Activated CD8-positive, alpha-beta memory T cell treated with anti-CD3 and anti-CD28 coated beads, Interleukin-2, amount 10 ng/mL, durations not matched to agents 7 days and 5 days (primary cell): ENCODE measurements around the gene GATAD1. TPM values are rescaled to one million over a fixed set of nuclear protein-coding genes. Genes with fewer than 3 reads are reported as not detected.
"Not testable (repeated sequence)": the region's sequence is repeated elsewhere in the genome, so short reads cannot be mapped to it uniquely, and the experiment has no call there.

ENCODE experiments used
- ATAC-seq: fragments of 150-1000 bp; cut with Tn5 transposase; one replicate; pipeline ENCODE4 v1.10.0; 2021; ENCODE audit warnings: moderate library complexity
- CTCF ChIA-PET: fragments of 350-600 bp; sonication (Branson Sonifier 250); formaldehyde crosslinking; loops from one replicate; lab custom pipeline; 2021; ENCODE audit warnings: antibody characterized with exemption; lab: Charles Lee
- DNase-seq: peaks from one replicate; pipeline ENCODE4 v3.0.0-alpha.2; 2020
- H3K27ac Mint-ChIP-seq: one replicate; pipeline ENCODE4 v1.8.0; 2021; ENCODE audit warnings: mild to moderate bottlenecking, mixed read lengths
- H3K27me3 Mint-ChIP-seq: one replicate; pipeline ENCODE4 v1.8.0; 2021; ENCODE audit warnings: mixed read lengths
- H3K36me3 Mint-ChIP-seq: one replicate; pipeline ENCODE4 v1.8.0; 2021; ENCODE audit warnings: mild to moderate bottlenecking, mixed read lengths
- H3K4me1 Mint-ChIP-seq: one replicate; pipeline ENCODE4 v1.8.0; 2021; ENCODE audit warnings: mixed read lengths
- H3K4me3 Mint-ChIP-seq: one replicate; pipeline ENCODE4 v1.8.0; 2021; ENCODE audit warnings: mild to moderate bottlenecking, moderate library complexity, mixed read lengths
- H3K9me3 Mint-ChIP-seq: one replicate; pipeline ENCODE4 v1.8.0; 2022; ENCODE audit warnings: low read depth, mixed read lengths
- total RNA-seq, 2 experiments: library from RNA; stranded (reverse); gene quantifications; one replicate each; pipeline ENCODE4 v1.2.3, GENCODE V29; 2021

Gene GATAD1, protein sequence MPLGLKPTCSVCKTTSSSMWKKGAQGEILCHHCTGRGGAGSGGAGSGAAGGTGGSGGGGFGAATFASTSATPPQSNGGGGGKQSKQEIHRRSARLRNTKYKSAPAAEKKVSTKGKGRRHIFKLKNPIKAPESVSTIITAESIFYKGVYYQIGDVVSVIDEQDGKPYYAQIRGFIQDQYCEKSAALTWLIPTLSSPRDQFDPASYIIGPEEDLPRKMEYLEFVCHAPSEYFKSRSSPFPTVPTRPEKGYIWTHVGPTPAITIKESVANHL
- total RNA-seq = 10 to 100 TPM; 18.3 to 21.0 TPM

DNA sequence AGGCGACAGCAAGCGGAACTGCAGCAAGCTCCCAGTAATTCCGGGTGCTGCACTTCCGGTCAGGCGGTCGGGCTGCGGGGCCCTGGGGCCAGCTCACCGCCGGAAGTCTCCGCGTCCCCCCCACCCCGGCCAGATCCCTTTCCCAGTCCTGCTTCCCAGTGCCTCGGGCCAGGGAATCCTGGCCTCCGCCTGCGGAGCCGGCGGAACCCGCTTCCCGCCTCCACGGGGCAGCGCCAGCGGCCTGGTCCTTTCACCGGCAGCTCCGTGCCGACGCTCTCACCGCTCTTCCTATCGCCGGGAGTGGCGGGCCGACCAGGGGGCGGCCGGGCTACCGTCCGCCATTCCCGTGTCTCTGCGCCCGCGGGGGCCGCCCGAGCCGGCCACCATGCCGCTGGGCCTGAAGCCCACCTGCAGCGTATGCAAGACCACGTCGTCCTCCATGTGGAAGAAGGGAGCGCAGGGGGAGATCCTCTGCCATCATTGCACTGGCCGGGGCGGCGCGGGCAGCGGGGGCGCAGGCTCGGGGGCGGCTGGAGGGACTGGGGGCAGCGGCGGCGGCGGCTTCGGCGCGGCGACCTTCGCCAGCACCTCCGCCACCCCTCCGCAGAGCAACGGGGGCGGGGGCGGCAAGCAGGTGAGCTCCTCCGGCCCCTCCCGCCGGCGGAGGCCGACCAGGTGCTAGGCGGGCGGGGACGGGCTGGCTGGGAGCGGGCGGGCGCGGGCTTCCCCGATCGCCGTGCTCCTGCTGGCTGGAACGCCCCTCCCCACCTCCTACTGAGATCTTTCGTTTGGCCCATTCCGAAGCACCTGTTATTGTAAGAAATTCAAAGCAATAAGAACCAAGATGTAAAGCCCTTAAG lies at the start of gene GATAD1:
TSS of gene GATAD1 (plus strand) at position 138 of the 860 bp plus-strand sequence. CDS start at position 386, 248 bp downstream.
- Mint-ChIP-seq H3K36me3 (peaks cover 19% of the 10 kb centered on the region), H3K27ac (peak within 1 kb of the TSS; percentile 88), H3K27me3 (no peaks in the 10 kb centered on the region), H3K4me1 (peaks cover 11% of the 10 kb centered on the region), H3K4me3 (peak within 1 kb of the TSS; percentile 80), H3K9me3 (no peaks in the 10 kb centered on the region)
- ATAC-seq (peak; percentile 85), DNase-seq (peak; percentile 89)
- CTCF ChIA-PET = interaction anchor here (0.8 to 4.8 kb wide), 41 partner anchors 8 to 784 kb away, joined by 3 to 109 read pairs (median 4); partner anchors contain the start of genes ANKIB1, CYP51A1, KRIT1 and LRRD1

DNA sequence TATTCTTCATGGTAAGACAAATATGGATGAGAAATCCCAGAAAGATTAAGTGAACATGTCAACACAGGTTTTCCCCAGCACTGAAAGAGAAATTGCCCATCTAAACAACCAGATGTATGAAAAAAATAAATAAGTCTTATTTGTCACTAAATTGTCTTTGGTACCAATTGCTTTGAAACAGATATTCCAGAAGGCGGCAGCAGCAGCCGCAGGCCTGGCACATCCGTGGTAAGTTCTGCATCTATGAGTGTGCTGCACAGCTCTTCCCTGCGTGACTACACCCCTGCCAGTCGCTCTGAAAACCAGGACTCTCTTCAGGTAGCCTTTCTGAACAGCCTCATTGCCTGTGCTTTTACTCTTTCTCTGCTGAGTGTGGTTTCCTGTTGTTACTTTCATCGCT lies 49.7 kb upstream of the GATAD1 start:
- Mint-ChIP-seq H3K27ac (no peak overlapping the region), H3K4me3 (no peak overlapping the region), H3K4me1 (no peaks in the 10 kb centered on the region), H3K27me3 (no peaks in the 10 kb centered on the region), H3K9me3 (no peaks in the 10 kb centered on the region), H3K36me3 (peaks cover 22% of the 10 kb centered on the region)
- CTCF ChIA-PET = no interaction called here
- DNase-seq = no peak
- ATAC-seq = no peak

DNA sequence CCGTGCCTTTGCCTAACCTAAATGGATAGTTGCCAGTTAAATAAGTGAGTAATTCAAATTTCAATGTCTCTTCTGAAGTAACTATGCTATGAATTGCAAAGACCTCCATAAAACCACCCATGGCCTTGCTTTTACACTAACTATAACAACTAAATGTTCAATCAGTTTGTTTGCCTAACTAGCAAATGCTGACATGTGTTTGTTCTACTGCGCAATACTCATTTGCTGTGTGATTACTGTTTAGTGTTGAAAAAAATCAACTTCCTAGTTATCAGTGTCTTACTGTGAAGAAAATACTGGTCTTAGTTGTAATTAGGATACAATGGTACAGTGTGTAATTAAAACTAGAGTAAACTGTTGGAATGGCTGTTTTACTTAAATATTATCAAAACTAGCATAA lies 47.3 kb upstream of the GATAD1 start:
- no peaks in the 10 kb centered on the region for H3K9me3 Mint-ChIP-seq
- ATAC-seq = no peak
- H3K27me3 Mint-ChIP-seq = no peaks in the 10 kb centered on the region
- no peak for DNase-seq
- H3K27ac Mint-ChIP-seq = no peak overlapping the region
- CTCF ChIA-PET = no interaction called here
- no peak overlapping the region for H3K4me3 Mint-ChIP-seq
- H3K4me1 Mint-ChIP-seq = peaks cover 19% of the 10 kb centered on the region
- H3K36me3 Mint-ChIP-seq = peaks cover 29% of the 10 kb centered on the region

DNA sequence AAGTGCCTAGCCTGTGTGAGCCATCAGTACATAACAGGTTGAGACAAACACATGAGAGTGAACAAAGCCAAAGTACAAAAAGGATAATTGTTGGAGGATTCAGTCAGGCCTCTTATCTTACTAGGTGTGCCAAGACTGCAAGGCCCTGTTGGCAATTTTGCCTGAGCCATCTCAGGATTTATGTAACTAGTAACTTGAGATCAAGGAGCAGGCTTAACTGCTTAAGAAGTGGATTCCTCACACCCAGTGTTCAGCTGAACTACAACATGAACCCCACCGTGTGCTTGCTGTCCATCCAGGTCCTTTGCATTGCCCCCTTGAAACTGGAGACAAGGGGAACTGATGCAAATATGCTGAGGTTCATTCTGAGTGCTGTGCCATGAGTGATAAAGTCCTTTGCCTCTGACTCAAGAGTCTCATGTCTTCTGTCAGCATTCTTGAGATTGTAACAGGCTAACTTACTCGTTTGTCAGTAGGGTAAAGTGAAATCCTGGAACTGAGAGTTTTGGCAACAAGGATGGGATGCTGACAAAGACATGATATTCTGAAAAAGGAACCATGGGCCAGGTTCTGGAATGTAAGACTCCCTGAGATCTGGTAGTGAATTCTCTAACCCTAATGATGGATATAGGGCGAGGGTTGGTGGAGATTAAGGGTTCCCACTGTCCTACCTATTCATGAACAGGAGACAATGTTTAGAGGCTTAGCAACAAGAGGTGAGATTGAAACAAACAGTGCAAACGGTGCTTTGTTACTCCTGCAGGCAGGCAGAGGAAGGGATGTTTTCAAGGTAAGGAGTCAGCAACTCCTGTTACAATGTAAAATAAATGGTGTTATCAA lies 44.1 kb upstream of the GATAD1 start:
- Mint-ChIP-seq H3K9me3 (no peaks in the 10 kb centered on the region), H3K4me3 (no peak overlapping the region), H3K4me1 (peaks cover 20% of the 10 kb centered on the region), H3K36me3 (peaks cover 20% of the 10 kb centered on the region), H3K27ac (no peak overlapping the region), H3K27me3 (no peaks in the 10 kb centered on the region)
- CTCF ChIA-PET = interaction anchor here (1.9 to 2.1 kb wide), 2 partner anchors 21 to 44 kb away, joined by 12 read pairs; partner anchors contain the start of gene GATAD1
- ATAC-seq (peak; percentile 8), DNase-seq (no peak)

DNA sequence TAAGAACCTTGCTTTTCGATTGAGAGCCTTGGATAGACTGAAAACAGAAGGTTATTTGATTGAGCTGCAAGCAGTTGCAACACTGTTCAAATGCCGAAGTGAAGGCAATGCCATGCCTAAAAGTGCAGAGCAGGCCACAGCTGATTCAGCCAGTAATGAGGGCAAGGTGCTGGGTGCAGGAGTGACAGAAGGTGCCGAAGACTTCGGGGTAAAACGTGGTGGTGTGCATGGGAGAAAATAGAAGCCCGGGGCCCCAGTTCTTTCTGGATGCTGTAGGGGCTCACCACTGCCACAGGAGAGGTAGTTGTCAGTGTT lies 43.6 kb upstream of the GATAD1 start:
- Mint-ChIP-seq H3K27ac (peak overlapping the region; percentile 45), H3K36me3 (peaks cover 15% of the 10 kb centered on the region), H3K4me1 (peaks cover 20% of the 10 kb centered on the region), H3K4me3 (peak overlapping the region; percentile 9), H3K27me3 (peaks cover 3% of the 10 kb centered on the region), H3K9me3 (no peaks in the 10 kb centered on the region)
- ATAC-seq = peak; percentile 55
- DNase-seq = no peak
- CTCF ChIA-PET = interaction anchor here (0.8 to 2.1 kb wide), 4 partner anchors 14 to 156 kb away, joined by 3 to 12 read pairs (median 9); partner anchors contain the start of gene GATAD1

DNA sequence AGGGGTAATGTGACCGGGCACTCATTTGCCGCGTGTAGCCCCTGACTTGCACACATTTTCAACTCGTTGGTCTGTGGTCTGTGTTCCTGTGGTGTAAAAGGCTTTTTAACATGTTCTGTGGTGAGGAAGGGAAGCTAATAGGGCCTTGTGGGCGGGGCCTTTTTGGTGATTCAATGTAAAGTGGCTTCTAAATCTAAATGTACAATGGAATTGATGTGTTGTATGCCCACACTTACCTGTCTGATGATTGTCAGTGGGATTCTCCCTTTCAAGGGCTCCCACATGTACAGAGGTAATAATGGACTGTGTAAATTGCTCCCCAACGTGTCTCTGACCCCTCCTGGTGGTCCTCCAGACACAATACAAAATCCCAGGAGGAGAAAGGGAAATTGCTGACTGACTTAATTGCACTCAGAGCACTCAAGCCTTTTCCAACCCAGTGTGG lies 43.1 kb upstream of the GATAD1 start:
- peak; percentile 84 for DNase-seq
- peaks cover 14% of the 10 kb centered on the region for H3K36me3 Mint-ChIP-seq
- no peaks in the 10 kb centered on the region for H3K9me3 Mint-ChIP-seq
- peaks cover 20% of the 10 kb centered on the region for H3K4me1 Mint-ChIP-seq
- H3K27me3 Mint-ChIP-seq = peaks cover 3% of the 10 kb centered on the region
- H3K4me3 Mint-ChIP-seq = peak overlapping the region; percentile 48
- CTCF ChIA-PET = interaction anchor here (0.8 to 2.1 kb wide), 4 partner anchors 13 to 157 kb away, joined by 3 to 12 read pairs (median 9); partner anchors contain the start of gene GATAD1
- peak overlapping the region; percentile 79 for H3K27ac Mint-ChIP-seq
- peak; percentile 81 for ATAC-seq

DNA sequence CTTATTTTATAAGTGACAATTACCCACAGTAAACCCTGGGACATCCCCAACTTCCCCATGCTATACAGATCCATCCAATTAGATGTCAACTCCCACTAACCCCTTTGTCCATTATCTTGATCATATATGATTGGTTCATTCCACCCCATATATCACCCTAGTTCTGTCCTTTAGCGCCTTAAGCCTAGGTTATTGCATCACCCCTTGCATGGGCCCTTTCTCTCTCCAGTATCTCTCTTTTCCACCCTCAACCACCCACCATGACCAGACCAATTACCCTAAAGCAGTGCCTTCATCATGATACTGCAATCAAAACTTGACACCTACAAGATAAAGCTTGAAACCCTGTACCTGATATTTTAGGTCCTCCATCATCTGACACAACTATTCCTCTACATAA lies 37.9 kb upstream of the GATAD1 start:
- no peaks in the 10 kb centered on the region for H3K9me3 Mint-ChIP-seq
- no peak overlapping the region for H3K27ac Mint-ChIP-seq
- peaks cover 7% of the 10 kb centered on the region for H3K4me1 Mint-ChIP-seq
- CTCF ChIA-PET = interaction anchor here (0.9 kb wide), 1 partner anchor 16 kb away, joined by 3 read pairs; no protein-coding TSS in a partner anchor
- no peak overlapping the region for H3K4me3 Mint-ChIP-seq
- no peak for ATAC-seq
- no peak for DNase-seq
- H3K27me3 Mint-ChIP-seq = peaks cover 28% of the 10 kb centered on the region
- peaks cover 6% of the 10 kb centered on the region for H3K36me3 Mint-ChIP-seq

DNA sequence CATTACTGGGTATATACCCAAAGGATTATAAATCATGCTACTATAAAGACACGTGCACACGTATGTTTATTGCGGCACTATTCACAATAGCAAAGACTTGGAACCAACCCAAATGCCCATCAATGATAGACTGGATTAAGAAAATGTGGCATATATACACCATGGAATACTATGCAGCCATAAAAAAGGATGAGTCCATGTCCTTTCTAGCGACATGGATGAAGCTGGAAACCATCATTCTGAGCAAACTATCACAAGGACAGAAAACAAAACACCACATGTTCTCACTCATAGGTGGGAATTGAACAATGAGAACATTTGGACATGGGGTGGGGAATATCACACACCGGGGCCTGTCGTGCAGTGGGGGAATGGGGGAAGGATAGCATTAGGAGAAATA lies 37.1 kb upstream of the GATAD1 start:
- not testable (repeated sequence) for H3K4me3 Mint-ChIP-seq, ATAC-seq, H3K36me3 Mint-ChIP-seq, H3K4me1 Mint-ChIP-seq, H3K27ac Mint-ChIP-seq, H3K9me3 Mint-ChIP-seq, DNase-seq
- CTCF ChIA-PET = interaction anchor here (0.9 to 1.5 kb wide), 2 partner anchors 14 to 17 kb away, joined by 3 to 6 read pairs; no protein-coding TSS in a partner anchor
- peaks cover 34% of the 10 kb centered on the region for H3K27me3 Mint-ChIP-seq

DNA sequence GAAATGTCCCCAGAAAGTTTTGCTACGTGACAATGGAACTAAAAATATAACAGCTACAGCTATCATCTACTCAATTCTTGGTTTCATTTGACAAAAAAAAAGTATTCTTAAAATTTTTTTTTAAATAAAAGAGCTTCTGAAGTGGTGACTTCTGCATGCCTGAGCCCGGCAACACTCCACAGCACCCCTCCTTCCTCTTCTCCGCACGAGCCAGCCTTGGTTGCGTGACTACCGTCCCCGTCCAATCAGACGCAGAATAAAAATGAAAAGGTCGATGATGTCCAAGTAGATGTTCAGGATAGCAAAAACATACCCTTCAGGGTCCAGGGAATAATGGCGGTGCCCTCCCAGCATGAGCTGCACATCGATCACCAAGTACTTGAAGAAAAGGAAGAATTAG lies 34.5 kb upstream of the GATAD1 start:
- DNase-seq = no peak
- no peak for ATAC-seq
- H3K36me3 Mint-ChIP-seq = no peaks in the 10 kb centered on the region
- H3K4me1 Mint-ChIP-seq = no peaks in the 10 kb centered on the region
- peaks cover 36% of the 10 kb centered on the region for H3K27me3 Mint-ChIP-seq
- no peaks in the 10 kb centered on the region for H3K9me3 Mint-ChIP-seq
- H3K4me3 Mint-ChIP-seq = no peak overlapping the region
- CTCF ChIA-PET = interaction anchor here (0.8 to 2.2 kb wide), 2 partner anchors 11 to 35 kb away, joined by 4 to 13 read pairs; partner anchors contain the start of gene GATAD1
- no peak overlapping the region for H3K27ac Mint-ChIP-seq

DNA sequence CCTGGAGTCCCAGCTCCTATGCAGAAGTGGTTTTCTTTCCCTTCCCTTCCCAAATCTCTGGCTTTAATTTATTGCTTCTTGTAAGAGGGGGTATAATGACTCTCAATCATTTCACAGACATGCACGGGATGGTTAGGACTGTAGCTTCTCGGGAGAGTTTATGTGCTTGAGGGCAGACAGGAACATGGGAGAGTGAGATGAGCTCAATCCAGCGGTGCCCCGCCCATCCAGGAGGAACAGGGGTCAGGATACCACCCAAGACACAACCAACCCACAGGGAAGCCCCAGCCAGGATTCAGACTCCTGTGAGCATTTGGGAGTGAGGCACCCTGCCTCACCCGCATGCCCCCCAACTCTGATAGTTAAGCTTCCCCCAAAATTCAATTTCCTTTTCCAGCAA lies 33.7 kb upstream of the GATAD1 start:
- H3K36me3 Mint-ChIP-seq = no peaks in the 10 kb centered on the region
- peaks cover 33% of the 10 kb centered on the region for H3K27me3 Mint-ChIP-seq
- no peaks in the 10 kb centered on the region for H3K9me3 Mint-ChIP-seq
- H3K4me1 Mint-ChIP-seq = no peaks in the 10 kb centered on the region
- no peak overlapping the region for H3K4me3 Mint-ChIP-seq
- ATAC-seq = no peak
- H3K27ac Mint-ChIP-seq = no peak overlapping the region
- no peak for DNase-seq
- CTCF ChIA-PET = interaction anchor here (0.8 to 2.2 kb wide), 2 partner anchors 10 to 34 kb away, joined by 4 to 13 read pairs; partner anchors contain the start of gene GATAD1

DNA sequence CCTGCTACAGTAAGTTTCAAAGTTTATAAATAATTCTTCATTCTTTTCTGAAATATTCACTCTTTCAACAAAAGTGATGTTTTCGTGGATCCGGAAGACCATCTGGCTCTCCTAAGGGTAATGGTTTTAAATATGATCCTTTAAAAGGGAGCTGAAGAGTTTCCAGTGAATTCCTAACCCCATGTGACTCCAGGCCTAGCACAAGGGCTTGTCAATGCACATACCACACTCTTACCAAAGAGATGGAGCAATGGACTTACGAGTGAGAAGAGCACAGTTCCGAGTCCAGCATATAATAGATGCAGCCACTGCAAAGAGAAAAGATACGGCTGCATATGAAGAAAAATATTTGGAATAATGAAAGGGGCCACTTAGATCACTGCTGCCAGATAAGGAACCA lies 32.1 kb upstream of the GATAD1 start:
- ATAC-seq = no peak
- Mint-ChIP-seq H3K36me3 (no peaks in the 10 kb centered on the region), H3K4me3 (no peak overlapping the region), H3K27ac (no peak overlapping the region), H3K4me1 (no peaks in the 10 kb centered on the region), H3K27me3 (peaks cover 33% of the 10 kb centered on the region), H3K9me3 (no peaks in the 10 kb centered on the region)
- no peak for DNase-seq
- CTCF ChIA-PET = interaction anchor here (1.9 to 2.8 kb wide), 2 partner anchors 9 to 236 kb away, joined by 8 to 15 read pairs; partner anchors contain the start of gene LRRD1

DNA sequence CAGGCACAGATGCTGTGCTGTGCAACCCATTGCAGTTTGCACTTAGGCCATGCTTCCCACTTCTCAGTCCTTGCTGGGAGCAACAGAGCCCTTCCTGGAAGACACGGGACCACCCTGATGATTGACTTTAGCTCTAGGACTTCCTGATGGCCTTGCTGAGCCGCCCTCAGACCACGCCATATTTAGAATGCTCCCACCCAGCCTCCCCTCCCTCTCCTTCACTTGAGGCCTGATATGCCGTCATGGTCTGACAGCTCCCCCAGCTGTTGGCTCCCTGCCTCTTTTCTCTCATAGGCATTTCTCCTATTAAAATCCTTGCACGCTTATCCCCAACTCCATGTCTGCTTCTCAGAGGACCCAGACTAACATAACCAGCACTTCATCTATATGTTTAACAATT lies 29.4 kb upstream of the GATAD1 start:
- Mint-ChIP-seq H3K4me3 (no peak overlapping the region), H3K4me1 (peaks cover 12% of the 10 kb centered on the region), H3K9me3 (no peaks in the 10 kb centered on the region), H3K27ac (no peak overlapping the region), H3K27me3 (peaks cover 20% of the 10 kb centered on the region), H3K36me3 (no peaks in the 10 kb centered on the region)
- CTCF ChIA-PET = interaction anchor here (1.0 kb wide), 1 partner anchor 13 kb away, joined by 6 read pairs; no protein-coding TSS in a partner anchor
- DNase-seq (no peak), ATAC-seq (no peak)
